ENCODE measurements around the gene MFSD6.
A peak's percentile ranks its signal among the peaks of the same experiment; 100 is the strongest.
"Not testable (repeated sequence)": the region's sequence is repeated elsewhere in the genome, so short reads cannot be mapped to it uniquely, and the experiment has no call there.

MFSD6 gene

GRCh38 chr2:190425883-190426658 is 17.9 kb downstream of the MFSD6 start:
- H3K4me2 ChIP-seq = no peak overlapping the region; a peak in 1 of 22 replicates
- no peaks in the 10 kb centered on the region for H3K27me3 ChIP-seq
- H3K36me3 ChIP-seq = peaks cover 0 to 8% (median 0%) of the 10 kb centered on the region in 11 experiments; a peak in 7 of 22 replicates
- no peak overlapping the region for H3K27ac ChIP-seq
- peaks cover 0 to 11% (median 0%) of the 10 kb centered on the region in 11 experiments; a peak in 5 of 22 replicates for H3K9me3 ChIP-seq (replicated peaks in 1 of 11)
- no peak overlapping the region for H3K4me3 ChIP-seq
- H4K20me1 ChIP-seq = no peaks in the 10 kb centered on the region
- no peak for TF ChIP-seq Cebpa-rat (IDR thresholded peaks at IDR 0.05)
- no peak overlapping the region for H3K9ac ChIP-seq
- H3K4me1 ChIP-seq = peaks cover 0 to 11% (median 0%) of the 10 kb centered on the region in 10 experiments; a peak in 3 of 20 replicates

GRCh38 chr2:190430866-190431265 is 22.7 kb downstream of the MFSD6 start:
- not testable (repeated sequence) for H3K27ac ChIP-seq, H3K27me3 ChIP-seq, H3K36me3 ChIP-seq, H3K4me3 ChIP-seq, H3K9ac ChIP-seq, H3K4me2 ChIP-seq, H4K20me1 ChIP-seq
- Histone ChIP-seq H3K4me1 (peaks cover 0 to 20% (median 9%) of the 10 kb centered on the region in 10 experiments; a peak in 15 of 20 replicates), H3K9me3 (replicated peaks in 1 of 11) (peaks cover 0 to 12% (median 0%) of the 10 kb centered on the region in 11 experiments; a peak in 5 of 22 replicates)

- TF ChIP-seq Cebpa-rat (IDR thresholded peaks at IDR 0.05) = no peak
- peaks cover 0 to 21% (median 9%) of the 10 kb centered on the region in 10 experiments; a peak in 15 of 20 replicates for H3K4me1 ChIP-seq
- peaks cover 9 to 16% (median 11%) of the 10 kb centered on the region in 11 experiments; a peak in 17 of 22 replicates for H3K36me3 ChIP-seq
- H3K27me3 ChIP-seq = no peaks in the 10 kb centered on the region
- no peak overlapping the region for H3K4me3 ChIP-seq
- peaks cover 0 to 16% (median 0%) of the 10 kb centered on the region in 11 experiments; a peak in 8 of 22 replicates for H3K9me3 ChIP-seq (replicated peaks in 1 of 11)
- no peaks in the 10 kb centered on the region for H4K20me1 ChIP-seq
- no peak overlapping the region for H3K9ac ChIP-seq
- H3K4me2 ChIP-seq = peak overlapping the region in 4 of 11 experiments; percentile 5 to 44 (median 13); a peak in 3 of 22 replicates
- no peak overlapping the region; a peak in 1 of 22 replicates for H3K27ac ChIP-seq
Measured at GRCh38 chr2:190431907-190432306, 23.8 kb downstream of the MFSD6 start.

- Histone ChIP-seq H3K27ac (no peak overlapping the region), H3K4me1 (peaks cover 0 to 21% (median 9%) of the 10 kb centered on the region in 10 experiments; a peak in 15 of 20 replicates), H3K27me3 (no peaks in the 10 kb centered on the region), H3K4me3 (no peak overlapping the region), H3K4me2 (0 out of 22 replicates have a peak overlapping the region, but pooled peaks of 1 of the 11 experiments have one; percentile 13), H3K36me3 (peaks cover 15 to 19% (median 18%) of the 10 kb centered on the region in 11 experiments; a peak in 18 of 22 replicates), H3K9me3 (replicated peaks in 1 of 11) (peaks cover 0 to 19% (median 0%) of the 10 kb centered on the region in 11 experiments; a peak in 8 of 22 replicates), H3K9ac (no peak overlapping the region), H4K20me1 (no peaks in the 10 kb centered on the region)
- no peak for TF ChIP-seq Cebpa-rat (IDR thresholded peaks at IDR 0.05)
Measured at GRCh38 chr2:190432567-190433231, 24.5 kb downstream of the MFSD6 start.

- H3K4me3 ChIP-seq = no peak overlapping the region
Measured at GRCh38 chr2:190435031-190435670, 27.0 kb downstream of the MFSD6 start.

GRCh38 chr2:190436557-190436956 is 28.4 kb downstream of the MFSD6 start:
- H3K4me1 ChIP-seq = peaks cover 0 to 21% (median 9%) of the 10 kb centered on the region in 10 experiments; a peak in 15 of 20 replicates
- peaks cover 0 to 11% (median 0%) of the 10 kb centered on the region in 11 experiments; a peak in 5 of 22 replicates for H3K9me3 ChIP-seq (replicated peaks in 1 of 11)
- no peak overlapping the region for H3K9ac ChIP-seq
- no peaks in the 10 kb centered on the region for H4K20me1 ChIP-seq
- H3K4me3 ChIP-seq = no peak overlapping the region
- H3K27me3 ChIP-seq = no peaks in the 10 kb centered on the region
- peaks cover 19 to 26% (median 22%) of the 10 kb centered on the region in 11 experiments; a peak in 18 of 22 replicates for H3K36me3 ChIP-seq
- no peak overlapping the region for H3K27ac ChIP-seq
- H3K4me2 ChIP-seq = no peak overlapping the region
- TF ChIP-seq Cebpa-rat (IDR thresholded peaks at IDR 0.05) = no peak

More at GRCh38 chr2:190435031-190435670, 27.0 kb downstream of the MFSD6 start:
- no peak for TF ChIP-seq Cebpa-rat (IDR thresholded peaks at IDR 0.05)
- peak overlapping the region in 6 of 11 experiments; percentile 18 to 41 (median 24); a peak in 8 of 22 replicates for H3K4me2 ChIP-seq
- no peaks in the 10 kb centered on the region for H4K20me1 ChIP-seq
- peaks cover 0 to 21% (median 9%) of the 10 kb centered on the region in 10 experiments; a peak in 15 of 20 replicates for H3K4me1 ChIP-seq
- H3K9me3 ChIP-seq (replicated peaks in 1 of 11) = peaks cover 0 to 11% (median 0%) of the 10 kb centered on the region in 11 experiments; a peak in 6 of 22 replicates
- no peak overlapping the region for H3K27ac ChIP-seq
- no peaks in the 10 kb centered on the region for H3K27me3 ChIP-seq
- H3K9ac ChIP-seq = no peak overlapping the region
- H3K36me3 ChIP-seq = peaks cover 19 to 26% (median 22%) of the 10 kb centered on the region in 11 experiments; a peak in 18 of 22 replicates

- Histone ChIP-seq H4K20me1 (no peaks in the 10 kb centered on the region), H3K9me3 (replicated peaks in 1 of 11) (peaks cover 0 to 11% (median 0%) of the 10 kb centered on the region in 11 experiments; a peak in 4 of 22 replicates), H3K4me2 (no peak overlapping the region), H3K36me3 (peaks cover 19 to 26% (median 22%) of the 10 kb centered on the region in 11 experiments; a peak in 18 of 22 replicates), H3K27ac (no peak overlapping the region), H3K27me3 (no peaks in the 10 kb centered on the region), H3K4me3 (no peak overlapping the region), H3K9ac (no peak overlapping the region), H3K4me1 (peaks cover 0 to 9% (median 6%) of the 10 kb centered on the region in 10 experiments; a peak in 15 of 20 replicates)
- no peak for TF ChIP-seq Cebpa-rat (IDR thresholded peaks at IDR 0.05)
Measured at GRCh38 chr2:190440113-190440512, 32.0 kb downstream of the MFSD6 start.

- no peaks in the 10 kb centered on the region for H3K27me3 ChIP-seq
- H3K27ac ChIP-seq = no peak overlapping the region
- H3K9ac ChIP-seq = no peak overlapping the region
- no peak overlapping the region for H3K4me2 ChIP-seq
- TF ChIP-seq Cebpa-rat (IDR thresholded peaks at IDR 0.05) = no peak
- H4K20me1 ChIP-seq = no peaks in the 10 kb centered on the region
- H3K4me1 ChIP-seq = no peaks in the 10 kb centered on the region
- no peak overlapping the region for H3K4me3 ChIP-seq
- peaks cover 11 to 19% (median 16%) of the 10 kb centered on the region in 11 experiments; a peak in 18 of 22 replicates for H3K36me3 ChIP-seq
- H3K9me3 ChIP-seq (replicated peaks in 1 of 11) = peaks cover 0 to 7% (median 0%) of the 10 kb centered on the region in 11 experiments; a peak in 4 of 22 replicates
Measured at GRCh38 chr2:190441564-190441963, 33.4 kb downstream of the MFSD6 start.

Measured in BLaER1 treated with 17β-estradiol and CSF1 and Interleukin-3, amounts not matched to agents 10 nM and 100 nM (cell line).